Erythroblast (primary cell): ENCODE results near the gene DGKI.

Source experiments
- GATA1 ChIP-seq: IDR thresholded peaks from 2 replicates; pipeline ENCODE4 v1.6.1; 2011; ENCODE audit warnings: low read depth, mild to moderate bottlenecking, control low read depth, low read length, moderate library complexity
- POLR2A ChIP-seq: IDR thresholded peaks from 2 replicates; pipeline ENCODE4 v1.6.1; 2011; ENCODE audit warnings: mild to moderate bottlenecking, low read length

DNA sequence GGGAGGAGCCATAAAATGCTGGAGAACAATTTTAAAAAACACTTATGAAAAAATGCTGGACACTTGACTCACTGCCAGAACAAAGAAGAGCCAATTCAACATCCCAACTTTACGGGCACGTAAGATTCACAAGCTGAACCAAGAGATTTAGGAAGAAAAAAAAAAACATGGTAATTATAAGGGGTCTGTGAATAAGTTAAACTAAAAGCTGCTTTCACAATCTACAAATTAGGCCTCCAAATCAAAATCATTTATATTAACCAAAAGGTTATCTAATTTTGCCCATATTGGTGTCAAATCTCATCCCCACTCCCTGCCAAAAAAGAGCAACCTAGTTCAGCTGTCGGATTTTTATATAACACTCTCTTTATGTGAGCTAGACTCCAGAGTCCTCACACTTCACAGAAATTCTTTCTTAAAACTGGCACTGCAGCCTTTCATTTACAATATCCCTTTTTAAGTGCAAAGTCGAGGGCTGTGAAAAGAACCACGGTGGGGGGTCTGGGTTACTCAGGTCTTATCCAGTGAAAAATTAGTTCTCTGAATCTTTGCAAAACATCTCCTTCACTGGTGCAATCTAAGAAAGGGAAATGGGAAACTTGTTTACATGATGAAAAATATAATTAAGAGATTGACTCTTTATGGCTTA is 30.4 kb upstream of the DGKI start:
- TF ChIP-seq POLR2A: no peak
- no peak for TF ChIP-seq GATA1
